Peyer's patch (tissue), 4 donors: Measurements from ENCODE around the gene OCRL.

ENCODE experiments used
- CTCF ChIP-seq, 6 experiments: fragments of 450-650 bp in 4 of 6; fragments of 200-600 bp in 2 of 6; sonication (generic) in 1 of 6; IDR thresholded peaks; one replicate each; pipeline ENCODE4 v1.5.1; 2017 to 2019; ENCODE audit warnings: antibody characterized with exemption in 6 of 6, mild to moderate bottlenecking in 3 of 6, moderate library complexity in 1 of 6
- POLR2A ChIP-seq, 2 donors: fragments of 450-650 bp; IDR thresholded peaks; one replicate each; pipeline ENCODE4 v1.5.1; 2017; ENCODE audit warnings: antibody characterized with exemption in 2 of 2, mild to moderate bottlenecking in 2 of 2, moderate library complexity in 2 of 2

- TF ChIP-seq CTCF (IDR thresholded peaks at IDR 0.05) (no peak), POLR2A (IDR thresholded peaks at IDR 0.05) (no peak)
Observed at GRCh38 chrX:129597905-129598304, 57.8 kb downstream of the OCRL start.
